ENCODE results near the gene CBX5.

Gene CBX5

GRCh38 chr12:54215989-54216796 lies 63.7 kb downstream of the CBX5 start:
- TF ChIP-seq, protein P1, sequence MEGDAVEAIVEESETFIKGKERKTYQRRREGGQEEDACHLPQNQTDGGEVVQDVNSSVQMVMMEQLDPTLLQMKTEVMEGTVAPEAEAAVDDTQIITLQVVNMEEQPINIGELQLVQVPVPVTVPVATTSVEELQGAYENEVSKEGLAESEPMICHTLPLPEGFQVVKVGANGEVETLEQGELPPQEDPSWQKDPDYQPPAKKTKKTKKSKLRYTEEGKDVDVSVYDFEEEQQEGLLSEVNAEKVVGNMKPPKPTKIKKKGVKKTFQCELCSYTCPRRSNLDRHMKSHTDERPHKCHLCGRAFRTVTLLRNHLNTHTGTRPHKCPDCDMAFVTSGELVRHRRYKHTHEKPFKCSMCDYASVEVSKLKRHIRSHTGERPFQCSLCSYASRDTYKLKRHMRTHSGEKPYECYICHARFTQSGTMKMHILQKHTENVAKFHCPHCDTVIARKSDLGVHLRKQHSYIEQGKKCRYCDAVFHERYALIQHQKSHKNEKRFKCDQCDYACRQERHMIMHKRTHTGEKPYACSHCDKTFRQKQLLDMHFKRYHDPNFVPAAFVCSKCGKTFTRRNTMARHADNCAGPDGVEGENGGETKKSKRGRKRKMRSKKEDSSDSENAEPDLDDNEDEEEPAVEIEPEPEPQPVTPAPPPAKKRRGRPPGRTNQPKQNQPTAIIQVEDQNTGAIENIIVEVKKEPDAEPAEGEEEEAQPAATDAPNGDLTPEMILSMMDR (IDR thresholded peaks at IDR 0.05; ENCODE audit: low read depth, low read length), result no peak
- no peak for DNase-seq (ENCODE audit: low read depth, low spot score)
- H3K4me3 ChIP-seq (ENCODE audit: low read depth, low read length), result peak overlapping the region; percentile 38
- in situ Hi-C loops (cut with HindIII; ENCODE audit: low sequenced_read_pairs), result loop anchor here (25.0 kb wide), 1 partner anchor 146 kb away; the partner anchor contains the start of gene GPR84

DNA sequence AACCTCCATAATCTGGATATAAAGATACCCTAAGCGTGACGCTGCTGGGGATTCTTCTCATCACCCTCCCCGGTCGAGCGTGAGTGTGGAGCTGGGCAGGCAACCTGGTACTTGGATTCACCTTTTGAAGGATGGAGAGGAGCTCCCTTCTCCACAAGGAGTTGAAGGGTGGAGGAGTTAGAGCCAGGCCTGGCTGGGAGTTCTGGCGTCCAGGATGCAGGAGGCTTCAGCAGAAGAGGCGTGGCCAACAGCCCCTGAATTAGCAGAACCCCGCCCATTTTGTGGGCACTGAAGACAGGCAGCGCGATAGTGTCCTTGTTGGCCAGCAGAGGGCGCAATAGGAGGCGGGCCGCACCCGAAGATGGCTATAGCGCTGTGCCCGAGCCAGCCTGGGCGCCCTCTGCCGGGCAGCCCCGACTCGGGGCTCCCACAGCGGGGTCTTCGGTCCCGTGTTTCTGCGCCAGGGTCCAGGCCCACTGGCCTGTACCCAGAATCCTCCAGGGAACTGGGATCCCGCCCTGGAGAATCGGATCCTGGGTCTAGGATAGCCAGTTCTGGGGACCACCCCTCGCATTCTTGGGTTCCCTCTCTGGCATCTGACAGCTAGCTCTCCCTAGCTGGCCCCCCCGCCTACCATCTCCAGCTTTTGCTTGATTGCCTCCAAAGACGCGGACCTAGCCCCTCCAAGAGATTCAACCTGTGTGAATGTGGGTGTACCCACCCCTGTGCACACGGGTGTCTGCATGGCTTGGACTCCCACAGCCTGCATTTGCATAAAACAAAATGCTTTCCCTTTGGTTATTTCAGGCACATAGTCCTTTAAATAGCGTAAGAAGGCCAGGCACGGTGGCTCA lies 65.1 kb downstream of the CBX5 start:
- in situ Hi-C loops (cut with HindIII; ENCODE audit: low sequenced_read_pairs), result loop anchor here (25.0 kb wide), 1 partner anchor 148 kb away; the partner anchor contains the start of gene GPR84
- H3K4me3 ChIP-seq (ENCODE audit: low read depth, low read length), result no peak overlapping the region
- DNase-seq (ENCODE audit: low read depth, low spot score), result peak; percentile 88
- TF ChIP-seq, protein P1 (IDR thresholded peaks at IDR 0.05; ENCODE audit: low read depth, low read length), result peak; percentile 99

GRCh38 chr12:54213079-54213478 lies 66.8 kb downstream of the CBX5 start:
- in situ Hi-C loops (cut with HindIII; ENCODE audit: low sequenced_read_pairs), result loop anchor here (25.0 kb wide), 1 partner anchor 149 kb away; the partner anchor contains the start of gene GPR84
- no peak overlapping the region for H3K4me3 ChIP-seq (ENCODE audit: low read depth, low read length)
- DNase-seq (ENCODE audit: low read depth, low spot score), result no peak
- TF ChIP-seq, protein P1 (IDR thresholded peaks at IDR 0.05; ENCODE audit: low read depth, low read length), result peak; percentile 20

DNA sequence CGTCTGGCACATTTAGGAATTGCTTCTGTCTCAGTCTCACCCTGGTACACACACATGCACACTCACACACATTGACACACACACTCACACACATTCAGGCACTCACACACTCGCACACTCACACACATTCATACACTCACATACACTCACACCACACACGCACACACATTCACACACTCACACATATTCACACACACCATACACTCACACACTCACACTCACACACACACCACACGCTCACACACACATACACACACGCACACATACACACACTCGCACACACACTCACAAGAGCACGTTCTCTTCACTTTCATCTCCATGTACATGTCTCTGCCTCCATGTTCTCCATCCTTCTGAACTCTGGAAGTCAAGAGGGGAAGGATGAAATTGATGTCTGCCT lies 68.0 kb downstream of the CBX5 start:
- H3K4me3 ChIP-seq (ENCODE audit: low read depth, low read length), result no peak overlapping the region
- DNase-seq (ENCODE audit: low read depth, low spot score), result no peak
- in situ Hi-C loops (cut with HindIII; ENCODE audit: low sequenced_read_pairs), result loop anchor here (25.0 kb wide), 1 partner anchor 150 kb away; the partner anchor contains the start of gene GPR84
- TF ChIP-seq, protein P1 (IDR thresholded peaks at IDR 0.05; ENCODE audit: low read depth, low read length), result no peak

DNA sequence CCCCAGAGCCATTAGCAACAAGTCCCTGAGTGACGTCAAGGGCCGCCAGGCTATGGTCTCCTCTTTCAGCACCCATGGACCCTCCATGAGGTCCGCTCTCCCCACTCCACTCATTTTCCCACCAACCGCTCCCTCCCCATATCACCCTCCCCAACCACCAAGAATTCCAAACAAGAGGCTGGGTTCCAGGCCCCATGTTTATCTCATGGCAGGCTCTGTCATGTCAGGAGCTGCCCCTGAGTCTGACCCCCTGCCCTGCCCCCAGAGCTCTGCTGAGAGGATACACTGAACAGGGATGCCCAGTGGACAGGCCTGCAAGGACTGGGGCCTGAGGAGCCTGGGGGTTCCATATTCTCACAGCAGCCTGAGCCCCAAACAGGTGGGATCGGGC lies 69.5 kb downstream of the CBX5 start:
- TF ChIP-seq, protein P1 (IDR thresholded peaks at IDR 0.05; ENCODE audit: low read depth, low read length), result no peak
- H3K4me3 ChIP-seq (ENCODE audit: low read depth, low read length), result no peak overlapping the region
- DNase-seq (ENCODE audit: low read depth, low spot score), result no peak
- in situ Hi-C loops (cut with HindIII; ENCODE audit: low sequenced_read_pairs), result loop anchor here (25.0 kb wide), 1 partner anchor 152 kb away; the partner anchor contains the start of gene GPR84

DNA sequence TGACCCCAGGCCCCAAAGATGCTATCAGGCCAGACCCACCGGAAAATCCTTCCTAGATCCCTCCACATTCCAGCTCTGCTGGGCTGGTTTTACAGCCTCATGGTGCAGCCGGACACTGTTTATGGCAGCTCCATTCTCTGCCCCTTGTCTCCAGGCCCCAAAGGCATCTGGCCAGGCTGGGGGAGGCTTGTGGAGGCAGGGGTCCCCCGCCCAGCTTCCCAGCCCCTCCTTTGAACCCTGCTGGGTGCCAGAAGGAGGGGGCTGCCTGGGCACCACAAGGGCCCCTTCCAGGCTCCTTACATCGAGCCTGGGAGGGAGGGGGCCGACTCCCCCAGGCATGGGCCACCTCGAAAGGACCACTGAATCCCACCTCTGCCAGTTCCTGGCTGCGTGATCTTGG lies 71.3 kb downstream of the CBX5 start:
- TF ChIP-seq, protein P1 (IDR thresholded peaks at IDR 0.05; ENCODE audit: low read depth, low read length), result no peak
- in situ Hi-C loops (cut with HindIII; ENCODE audit: low sequenced_read_pairs), result loop anchor here (25.0 kb wide), 1 partner anchor 154 kb away; the partner anchor contains the start of gene GPR84
- no peak for DNase-seq (ENCODE audit: low read depth, low spot score)
- H3K4me3 ChIP-seq (ENCODE audit: low read depth, low read length), result no peak overlapping the region
